GM12878 (cell line): ENCODE data around the gene TNIP1. TPM values are rescaled to one million over a fixed set of nuclear protein-coding genes. Genes with fewer than 3 reads are reported as not detected.

Experiments used
- ATAC-seq: fragments of 200-7000 bp; cut with Tn5 transposase; 3 replicates; pipeline ENCODE4 v1.9.1; 2020; ENCODE audit warnings: mild to moderate bottlenecking, moderate library complexity
- BruUV-seq: library from RNA; stranded (reverse); fragments of 400-500 nt; replicated peaks from 2 replicates; lab custom pipeline; 2021; lab: Mats Ljungman, UMichigan
- CTCF ChIA-PET: fragments of 300-600 bp; sonication (Branson Sonifier 250); formaldehyde crosslinking; extraction: SDS; loops from one replicate; lab custom pipeline; 2021; ENCODE audit warnings: inconsistent platforms; lab: Yijun Ruan, JAX
- POLR2A ChIA-PET: fragments of 350-600 bp; formaldehyde crosslinking; extraction: SDS; loops from one replicate; lab custom pipeline; 2021; ENCODE audit warnings: inconsistent platforms; lab: Charles Lee
- RAD21 ChIA-PET: fragments of 300-600 bp; sonication (Branson Sonifier 250); formaldehyde crosslinking; loops from one replicate; lab custom pipeline; 2023; ENCODE audit warnings: antibody characterized with exemption; ENCODE audit not compliant: unreplicated experiment; lab: Charles Lee
- SMC1A ChIA-PET: fragments of 300-600 bp; sonication (Branson Sonifier 250); formaldehyde crosslinking; loops from one replicate; lab custom pipeline; 2023; ENCODE audit not compliant: unreplicated experiment, uncharacterized antibody; lab: Charles Lee
- DNase-seq: peaks from one replicate; pipeline ENCODE4 v3.0.0-alpha.2; 2011; ENCODE audit warnings: low read depth, low spot score
- FAIRE-seq: peaks from 3 replicates; lab custom pipeline; 2011; peaks lifted over from hg19 to GRCh38; lab: Jason Lieb, UNC
- H2AFZ ChIP-seq: 2 replicates; pipeline ENCODE4 v1.6.0; 2011; ENCODE audit warnings: low read depth, low read length, control low read depth; ENCODE audit not compliant: control insufficient read depth
- H3K27ac ChIP-seq: 2 replicates; pipeline ENCODE4 v1.5.1; 2011; ENCODE audit warnings: control low read depth; ENCODE audit not compliant: control insufficient read depth, insufficient read depth
- H3K27me3 ChIP-seq, 2 experiments: replicated peaks in 1 of 2; 2 replicates each; pipeline versions ENCODE4 v1.6.0 to v1.6.1; 2011; ENCODE audit warnings: low read length in 1 of 2; ENCODE audit not compliant: control insufficient read depth in 2 of 2, insufficient read depth in 2 of 2
- H3K36me3 ChIP-seq, 2 experiments: 2 replicates each; pipeline ENCODE4 v1.5.1; 2011; ENCODE audit warnings: low read length in 1 of 2; ENCODE audit not compliant: control insufficient read depth in 2 of 2, insufficient read depth in 2 of 2
- H3K4me1 ChIP-seq: 2 replicates; pipeline ENCODE4 v1.6.1; 2011; ENCODE audit warnings: mild to moderate bottlenecking, low read length, moderate library complexity, mixed read lengths; ENCODE audit not compliant: control insufficient read depth, insufficient read depth
- H3K4me2 ChIP-seq: 2 replicates; pipeline ENCODE4 v1.6.0; 2011; ENCODE audit warnings: control low read depth; ENCODE audit not compliant: control insufficient read depth, insufficient read depth
- H3K4me3 ChIP-seq: fragments of 200-600 bp; sonication (generic); 2 replicates; pipeline ENCODE4 v1.5.1; 2016
- H3K79me2 ChIP-seq: 2 replicates; pipeline ENCODE4 v1.6.0; 2011; ENCODE audit warnings: low read length; ENCODE audit not compliant: control insufficient read depth, insufficient read depth
- H3K9ac ChIP-seq: 2 replicates; pipeline ENCODE4 v1.8.0; 2011; ENCODE audit warnings: low read length, control low read depth, mixed read lengths; ENCODE audit not compliant: control insufficient read depth, insufficient read depth
- H3K9me3 ChIP-seq: replicated peaks from 3 replicates; pipeline ENCODE4 v1.5.1; 2011; ENCODE audit warnings: mild to moderate bottlenecking, low read length; ENCODE audit not compliant: control insufficient read depth, insufficient read depth
- H4K20me1 ChIP-seq: 2 replicates; pipeline ENCODE4 v1.6.0; 2011; ENCODE audit not compliant: control insufficient read depth, insufficient read depth
- BCL3 ChIP-seq: IDR thresholded peaks from 2 replicates; pipeline ENCODE4 v1.6.1; 2011; ENCODE audit warnings: borderline replicate concordance, low read depth, mild to moderate bottlenecking, moderate library complexity, low read length; ENCODE audit not compliant: insufficient read depth, poor library complexity, severe bottlenecking
- KLF5 ChIP-seq: fragments of 450-650 bp; IDR thresholded peaks from 2 replicates; pipeline ENCODE4 v1.6.1; 2014; ENCODE audit warnings: mild to moderate bottlenecking; ENCODE audit not compliant: partially characterized antibody
- POLR2A ChIP-seq: IDR thresholded peaks from 2 replicates; pipeline ENCODE4 v1.6.1; 2011; ENCODE audit warnings: low read depth, mild to moderate bottlenecking, low read length
- RUNX3 ChIP-seq: IDR thresholded peaks from 2 replicates; pipeline ENCODE4 v1.6.1; 2012; ENCODE audit warnings: low read length, inconsistent platforms
- WGBS: methylation state at CpG from one replicate; pipeline ENCODE4 v1.1.6; 2016; ENCODE audit warnings: low lambda C conversion rate; ENCODE audit not compliant: insufficient replicate concordance, insufficient coverage; ENCODE audit errors: missing lambda C conversion rate; 5-methylcytosine and 5-hydroxymethylcytosine counted together
- in situ Hi-C: fragments of 300-500 bp; cut with MboI; formaldehyde crosslinking; loops from 9 replicates; pipeline ENCODE4 v1.14.3; 2018; ENCODE audit warnings: mixed read lengths
- intact Hi-C: fragments of 100-400 bp; cut with micrococcal nuclease; formaldehyde crosslinking; loops from one replicate; pipeline ENCODE4 v1.14.2; 2022; ENCODE audit not compliant: unreplicated experiment
- polyA plus RNA-seq, 11 experiments: library from polyadenylated mRNA; depleted of rRNA in 4 of 11; unstranded in 6 of 11; stranded (reverse) in 5 of 11; fragments of >200 nt; fragmentation: Nextera tagmentation in 4 of 11; fragmentation: Illumina TruSeq in 1 of 11; extraction: Ambion mirVana in 4 of 11; extraction: Trizol in 1 of 11; gene quantifications; 1 replicate in 1 of 11; 2 replicates in 10 of 11; pipeline versions ENCODE4 v1.2.1 to v1.2.3, GENCODE V29; 2011 to 2016; ENCODE audit warnings: inconsistent platforms in 2 of 11, missing spikeins in 2 of 11, low read depth in 1 of 11
- total RNA-seq, 4 experiments: library from RNA; depleted of rRNA in 3 of 4; stranded (reverse); fragments of >200 nt in 3 of 4; fragmentation: Illumina TruSeq in 1 of 4; extraction: Trizol in 1 of 4; gene quantifications; 2 replicates each; pipeline versions ENCODE4 v1.2.1 to v1.2.3, GENCODE V29; 2013 to 2021

Gene TNIP1
- total and polyA plus RNA-seq, 10 of the 15 experiments (the other 5 are each of a cell fraction or from before 2014, with no cell fraction given): 4.4 to 279 (median 150) TPM

GRCh38 chr5:151096001-151096373 lies 15.2 kb upstream of the TNIP1 start:
- FAIRE-seq (no peak), DNase-seq (no peak), ATAC-seq (no peak)
- in situ Hi-C loops (no loop called here), intact Hi-C loops (no loop called here)
- BruUV-seq: no TSS peak
- ChIA-PET RAD21 (interaction anchor here (1.1 to 5.7 kb wide), 8 partner anchors 12 to 57 kb away, joined by 3 to 94 read pairs (median 4); partner anchors contain the start of gene TNIP1), POLR2A (interaction anchor here (0.9 to 8.2 kb wide), 7 partner anchors 15 to 54 kb away, joined by 3 to 222 read pairs (median 4); partner anchors contain the start of gene TNIP1), SMC1A (interaction anchor here (0.8 to 6.0 kb wide), 15 partner anchors 11 to 118 kb away, joined by 3 to 125 read pairs (median 5); partner anchors contain the start of gene TNIP1)
- Histone ChIP-seq H3K4me1 (peaks cover 78% of the 10 kb centered on the region), H3K27ac (peak overlapping the region; percentile 98), H3K4me2 (0 out of 2 replicates have a peak overlapping the region, but pooled peaks have one; percentile 2), H3K9me3 (no peaks in the 10 kb centered on the region), H3K27me3 (no peaks in the 10 kb centered on the region), H3K9ac (no peak overlapping the region), H2AFZ (no peak overlapping the region), H4K20me1 (no peaks in the 10 kb centered on the region), H3K79me2 (peaks cover 16% of the 10 kb centered on the region), H3K4me3 (no peak overlapping the region), H3K36me3 (peaks cover 5 to 13% of the 10 kb centered on the region in 2 experiments; a peak in 3 of 4 replicates)
- WGBS: 97% methylated on average over 6 of the region's 6 CpGs
- TF ChIP-seq BCL3 (peak; percentile 30), RUNX3 (peak; percentile 25; the same call in 1 of the 2 replicates), KLF5 (no peak), POLR2A (peak; percentile 24; the same call in 1 of the 2 replicates)
- TF ChIP-seq, all 136 proteins: peak for 3
- CTCF ChIA-PET: interaction anchor here (1.7 to 6.3 kb wide), 4 partner anchors 9 to 44 kb away, joined by 15 to 78 read pairs (median 25); no protein-coding TSS in a partner anchor
